Prostate gland (tissue), 2 donors: ENCODE measurements around the gene GPR146.

ENCODE experiments used
- POLR2A ChIP-seq: fragments of 450-650 bp; IDR thresholded peaks from one replicate; pipeline ENCODE4 v1.6.1; 2016; ENCODE audit warnings: antibody characterized with exemption, mild to moderate bottlenecking
- POLR2AphosphoS5 ChIP-seq: sonication (generic); formaldehyde crosslinking; IDR thresholded peaks from one replicate; pipeline ENCODE4 v1.6.1; 2017; ENCODE audit warnings: antibody characterized with exemption
- TF ChIP-seq, protein P1 (sequence below), 4 experiments: fragments of 200-600 bp in 2 of 4; fragments of 450-650 bp in 2 of 4; sonication (generic) in 2 of 4; IDR thresholded peaks; 1 replicate in 3 of 4; 2 replicates in 1 of 4; pipeline ENCODE4 v1.5.1; 2016 to 2019; ENCODE audit warnings: antibody characterized with exemption in 4 of 4, mild to moderate bottlenecking in 2 of 4, moderate library complexity in 2 of 4

DNA sequence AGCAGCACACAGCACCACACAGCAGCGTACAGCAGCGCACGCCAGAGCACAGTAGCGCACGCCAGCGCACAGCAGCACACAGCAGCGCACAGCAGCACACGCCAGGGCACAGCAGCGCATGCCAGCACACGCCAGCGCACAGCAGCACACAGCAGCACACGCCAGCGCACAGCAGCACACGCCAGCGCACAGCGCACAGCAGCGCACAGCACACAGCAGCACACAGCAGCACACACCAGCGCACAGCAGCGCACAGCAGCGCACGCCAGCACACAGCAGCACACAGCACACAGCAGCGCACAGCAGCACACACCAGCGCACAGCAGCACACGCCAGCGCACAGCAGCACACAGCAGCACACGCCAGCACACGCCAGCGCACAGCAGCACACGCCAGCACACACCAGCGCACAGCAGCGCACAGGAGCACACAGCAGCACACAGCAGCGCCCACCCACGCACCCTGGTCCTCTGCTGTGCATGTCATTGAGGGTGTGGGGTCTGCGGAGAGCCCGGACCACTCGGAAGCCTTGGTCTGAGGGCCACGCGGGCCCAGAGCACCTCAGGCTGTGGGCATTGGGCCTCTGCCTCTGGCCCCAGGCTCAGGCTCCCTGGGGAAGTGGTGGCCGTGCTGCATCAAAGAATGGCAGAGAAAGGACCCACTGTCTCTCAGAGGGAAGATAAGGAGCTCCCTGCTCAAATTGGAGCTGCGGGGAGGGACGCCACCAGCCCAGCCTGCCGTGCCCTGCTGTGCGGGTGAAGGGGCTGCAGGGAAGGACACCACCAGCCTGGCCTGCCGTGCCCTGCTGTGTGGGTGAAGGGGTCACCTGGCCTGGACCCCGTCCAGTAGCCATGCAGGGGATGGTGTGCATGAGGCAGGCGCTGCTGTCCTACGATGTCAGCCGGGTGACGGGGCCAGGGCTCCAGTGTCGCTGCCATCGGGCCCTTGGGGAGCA is 27.5 kb upstream of the GPR146 start:
- no peak for TF ChIP-seq POLR2A
- TF ChIP-seq, protein P1, sequence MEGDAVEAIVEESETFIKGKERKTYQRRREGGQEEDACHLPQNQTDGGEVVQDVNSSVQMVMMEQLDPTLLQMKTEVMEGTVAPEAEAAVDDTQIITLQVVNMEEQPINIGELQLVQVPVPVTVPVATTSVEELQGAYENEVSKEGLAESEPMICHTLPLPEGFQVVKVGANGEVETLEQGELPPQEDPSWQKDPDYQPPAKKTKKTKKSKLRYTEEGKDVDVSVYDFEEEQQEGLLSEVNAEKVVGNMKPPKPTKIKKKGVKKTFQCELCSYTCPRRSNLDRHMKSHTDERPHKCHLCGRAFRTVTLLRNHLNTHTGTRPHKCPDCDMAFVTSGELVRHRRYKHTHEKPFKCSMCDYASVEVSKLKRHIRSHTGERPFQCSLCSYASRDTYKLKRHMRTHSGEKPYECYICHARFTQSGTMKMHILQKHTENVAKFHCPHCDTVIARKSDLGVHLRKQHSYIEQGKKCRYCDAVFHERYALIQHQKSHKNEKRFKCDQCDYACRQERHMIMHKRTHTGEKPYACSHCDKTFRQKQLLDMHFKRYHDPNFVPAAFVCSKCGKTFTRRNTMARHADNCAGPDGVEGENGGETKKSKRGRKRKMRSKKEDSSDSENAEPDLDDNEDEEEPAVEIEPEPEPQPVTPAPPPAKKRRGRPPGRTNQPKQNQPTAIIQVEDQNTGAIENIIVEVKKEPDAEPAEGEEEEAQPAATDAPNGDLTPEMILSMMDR (IDR thresholded peaks at IDR 0.05), result no peak
- no peak for TF ChIP-seq POLR2AphosphoS5
